Activated T-cell treated with anti-CD3 and anti-CD28 coated beads for 4 hours (primary cell): ENCODE results near the gene PUM1.
A peak's percentile ranks its signal among the peaks of the same experiment; 100 is the strongest.

Source experiments
- DNase-seq: peaks from one replicate; pipeline ENCODE4 v3.0.0-alpha.2; 2020

The PUM1 gene

DNA sequence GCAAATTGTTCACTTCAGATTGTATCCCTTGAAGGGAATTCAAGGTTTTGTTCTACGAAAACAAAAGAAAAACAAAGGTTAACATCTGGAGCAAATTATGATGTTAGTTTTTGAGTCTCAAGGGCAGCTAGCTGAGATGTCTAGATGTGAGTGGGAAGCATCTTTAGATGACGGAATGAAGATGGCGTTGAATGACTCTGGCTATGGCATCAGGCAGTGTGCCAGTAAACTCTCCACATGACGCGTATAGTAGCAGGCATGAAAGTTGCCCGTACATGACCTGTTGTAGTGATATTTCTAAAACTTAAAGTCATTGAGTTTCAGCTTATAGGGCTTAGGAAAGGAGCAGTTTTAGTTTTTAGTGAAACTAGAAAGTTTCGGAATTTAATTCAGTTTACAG lies 144.7 kb downstream of the PUM1 start:
- DNase-seq = no peak

DNA sequence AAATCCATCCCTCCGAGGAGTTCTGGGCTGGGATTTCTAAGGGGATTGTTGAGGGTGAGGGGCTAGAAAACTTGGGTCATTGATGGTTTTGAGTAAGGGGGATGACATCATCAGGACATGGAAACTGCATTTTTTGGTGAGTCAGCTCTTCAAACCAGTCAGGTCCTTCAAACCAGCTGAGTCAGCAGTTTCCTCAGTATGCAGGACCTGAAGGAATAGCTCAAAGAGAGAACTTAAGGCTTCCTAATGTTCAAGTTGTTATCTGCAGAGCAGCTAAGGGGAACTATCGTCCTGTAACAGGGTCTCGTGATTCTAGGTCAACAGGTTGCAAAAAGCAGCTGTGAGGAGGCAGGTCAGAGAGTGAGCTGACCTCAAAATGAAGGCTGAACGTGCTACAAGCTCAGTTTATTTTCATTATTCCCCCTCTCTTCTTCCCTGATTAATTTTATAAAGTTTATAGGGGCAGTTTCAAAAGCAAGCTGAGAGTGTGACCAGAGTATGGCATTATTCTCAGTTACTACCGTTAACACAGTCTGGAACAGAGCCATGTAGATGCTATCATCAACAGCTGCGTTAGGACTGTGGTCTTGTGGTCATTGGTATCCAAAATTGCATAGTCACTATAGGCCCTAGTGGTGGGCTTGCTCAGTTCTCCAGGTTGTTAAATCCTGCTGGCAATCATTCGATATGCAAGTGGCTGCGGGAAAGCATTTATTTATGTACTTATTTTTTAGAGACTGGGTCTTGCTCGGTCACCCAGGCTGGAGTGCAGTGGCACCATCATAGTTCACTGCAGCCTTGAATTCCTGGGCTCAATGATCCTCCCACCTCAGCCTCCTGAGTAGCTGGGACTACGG lies 146.3 kb downstream of the PUM1 start:
- DNase-seq = no peak

DNA sequence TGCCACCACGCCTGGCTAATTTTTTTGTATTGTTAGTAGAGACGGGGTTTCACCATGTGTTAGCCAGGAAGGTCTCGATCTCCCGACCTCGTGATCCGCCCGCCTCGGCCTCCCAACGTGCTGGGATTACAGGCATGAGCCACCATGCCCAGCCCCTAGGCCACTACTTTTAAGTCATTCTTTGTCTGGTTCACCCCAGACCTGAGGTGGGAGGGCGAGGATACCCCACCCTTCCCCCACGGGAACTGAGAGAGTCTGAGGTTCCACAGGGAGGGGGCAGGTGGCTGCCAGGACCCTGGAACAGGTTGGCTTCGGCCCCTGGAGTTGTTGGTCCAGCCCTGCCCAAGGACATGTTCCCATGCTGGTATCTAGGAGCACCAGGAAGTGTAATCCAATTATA lies 149.2 kb downstream of the PUM1 start:
- DNase-seq = no peak

DNA sequence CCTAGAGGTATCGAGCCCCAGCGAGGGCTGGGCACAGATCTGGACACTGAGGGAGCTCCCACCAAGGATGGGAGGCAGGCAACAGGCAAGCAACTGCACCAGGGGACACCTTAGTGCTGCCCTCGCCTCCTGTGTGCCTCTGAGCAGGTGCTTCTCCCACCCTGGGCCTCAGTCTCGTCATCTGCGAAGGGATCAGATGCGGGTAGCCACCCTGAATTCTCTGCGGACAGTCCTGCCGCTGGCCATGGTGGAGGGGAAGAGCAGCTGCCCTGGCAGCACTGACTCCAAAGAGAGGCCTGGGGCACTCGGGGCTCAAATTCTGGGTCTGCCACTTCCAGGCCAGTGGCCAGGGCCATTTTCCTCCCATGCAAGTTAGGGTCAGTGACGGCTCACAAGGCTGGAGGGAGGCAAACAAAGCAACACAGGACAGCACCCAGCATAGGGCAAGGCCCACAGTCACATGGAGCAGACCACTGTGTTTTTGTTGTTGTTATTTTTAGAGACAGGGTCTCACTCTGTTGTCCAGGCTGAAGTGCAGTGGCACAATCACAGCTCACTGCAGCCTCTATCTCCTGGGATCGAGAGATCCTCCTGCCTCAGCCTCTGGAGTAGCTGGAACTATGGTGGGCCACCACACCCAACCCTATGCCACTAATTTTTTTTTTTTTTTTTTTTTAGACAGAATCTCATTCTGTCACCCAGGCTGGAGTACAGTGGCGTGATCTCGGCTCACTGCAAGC lies 149.9 kb downstream of the PUM1 start:
- DNase-seq = no peak

DNA sequence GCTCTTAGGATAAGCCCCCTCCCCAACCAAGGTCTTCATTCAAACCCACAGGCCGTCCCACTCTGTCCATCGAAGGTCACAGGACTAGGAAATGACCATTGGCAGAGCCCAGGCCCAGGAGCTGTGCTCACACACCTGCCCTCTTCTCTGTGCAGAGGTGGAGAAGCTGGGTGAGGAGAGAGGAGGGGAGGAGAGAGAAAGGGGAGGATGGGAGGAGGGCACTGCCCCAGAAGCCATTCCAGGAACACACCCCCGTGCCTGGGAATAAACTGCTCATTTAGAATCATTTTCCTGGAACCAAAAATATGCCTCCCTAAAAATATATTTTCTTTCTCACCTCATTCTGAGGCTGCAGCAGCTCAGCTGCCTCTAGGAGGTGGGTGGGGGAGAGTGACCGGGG lies 150.6 kb downstream of the PUM1 start:
- DNase-seq = no peak

DNA sequence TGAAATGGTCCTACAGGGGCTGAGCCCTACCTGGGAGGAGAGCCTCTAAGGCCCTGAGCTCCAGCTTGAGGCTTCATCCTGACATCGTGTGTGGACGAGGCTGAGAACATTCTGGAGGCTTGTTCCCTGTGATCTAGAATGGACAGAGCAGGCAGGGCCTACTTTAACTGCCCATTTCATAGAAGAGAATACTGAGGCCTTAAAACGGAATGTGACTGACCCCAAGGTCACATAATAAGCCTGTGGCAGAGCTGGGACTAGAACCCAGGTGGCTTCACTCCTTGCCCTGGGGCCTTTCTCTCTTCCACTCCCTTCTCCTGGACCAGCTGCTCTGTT lies 151.0 kb downstream of the PUM1 start:
- DNase-seq = no peak

DNA sequence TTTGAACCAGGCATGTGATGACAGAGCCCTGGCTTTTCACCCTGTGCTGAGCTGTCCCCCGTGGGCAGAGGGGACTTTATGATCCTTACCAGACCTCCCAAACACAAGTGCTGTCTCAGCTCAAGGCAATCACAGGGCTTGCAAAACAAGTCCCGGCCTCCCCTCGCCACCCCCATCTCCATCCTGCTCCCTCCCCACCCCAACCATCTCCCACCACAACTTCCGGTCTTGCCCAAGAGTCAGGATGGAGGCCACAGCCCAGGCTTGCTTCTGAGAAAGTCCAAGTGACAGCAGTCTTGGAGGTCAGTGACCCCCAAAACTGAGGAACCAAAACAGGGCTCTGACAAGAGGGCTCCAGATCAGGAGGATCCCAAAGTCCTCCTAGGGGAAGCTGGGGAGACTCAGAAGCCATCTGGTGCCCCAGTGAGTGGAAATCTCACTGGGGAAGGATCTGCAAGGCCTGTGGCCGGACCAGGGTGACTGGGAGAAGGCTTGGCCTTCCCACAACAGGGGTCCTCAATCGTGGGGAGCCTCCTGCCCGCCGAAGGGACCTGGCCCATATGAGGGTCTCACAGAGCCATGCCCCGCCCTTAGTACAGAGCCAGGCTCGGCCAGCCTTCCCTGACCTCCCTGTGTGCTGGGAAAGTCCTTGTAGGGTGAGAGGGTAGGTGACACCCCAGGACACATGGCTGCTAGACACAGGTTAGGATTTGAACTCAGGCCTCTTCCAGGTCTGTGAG lies 152.4 kb downstream of the PUM1 start:
- DNase-seq = no peak

DNA sequence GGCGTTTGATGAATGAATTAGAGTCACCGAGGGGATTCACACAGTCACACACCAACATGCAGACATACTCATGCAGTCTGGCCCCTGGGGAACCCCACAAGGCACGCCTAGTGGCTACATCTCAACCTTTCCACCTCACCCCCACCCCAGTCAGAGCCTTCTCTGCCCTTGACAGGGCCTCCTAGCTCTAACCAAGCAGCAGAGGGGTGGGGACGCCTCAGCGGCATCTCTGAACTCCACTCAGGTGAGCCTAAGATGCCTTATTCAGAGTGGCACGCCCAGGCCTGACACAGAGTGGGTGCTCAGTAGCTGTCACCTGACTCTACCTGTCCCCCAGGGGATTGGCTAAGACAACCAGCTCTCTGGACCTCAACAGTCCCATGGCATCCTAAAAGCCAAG lies 153.3 kb downstream of the PUM1 start:
- DNase-seq = no peak

DNA sequence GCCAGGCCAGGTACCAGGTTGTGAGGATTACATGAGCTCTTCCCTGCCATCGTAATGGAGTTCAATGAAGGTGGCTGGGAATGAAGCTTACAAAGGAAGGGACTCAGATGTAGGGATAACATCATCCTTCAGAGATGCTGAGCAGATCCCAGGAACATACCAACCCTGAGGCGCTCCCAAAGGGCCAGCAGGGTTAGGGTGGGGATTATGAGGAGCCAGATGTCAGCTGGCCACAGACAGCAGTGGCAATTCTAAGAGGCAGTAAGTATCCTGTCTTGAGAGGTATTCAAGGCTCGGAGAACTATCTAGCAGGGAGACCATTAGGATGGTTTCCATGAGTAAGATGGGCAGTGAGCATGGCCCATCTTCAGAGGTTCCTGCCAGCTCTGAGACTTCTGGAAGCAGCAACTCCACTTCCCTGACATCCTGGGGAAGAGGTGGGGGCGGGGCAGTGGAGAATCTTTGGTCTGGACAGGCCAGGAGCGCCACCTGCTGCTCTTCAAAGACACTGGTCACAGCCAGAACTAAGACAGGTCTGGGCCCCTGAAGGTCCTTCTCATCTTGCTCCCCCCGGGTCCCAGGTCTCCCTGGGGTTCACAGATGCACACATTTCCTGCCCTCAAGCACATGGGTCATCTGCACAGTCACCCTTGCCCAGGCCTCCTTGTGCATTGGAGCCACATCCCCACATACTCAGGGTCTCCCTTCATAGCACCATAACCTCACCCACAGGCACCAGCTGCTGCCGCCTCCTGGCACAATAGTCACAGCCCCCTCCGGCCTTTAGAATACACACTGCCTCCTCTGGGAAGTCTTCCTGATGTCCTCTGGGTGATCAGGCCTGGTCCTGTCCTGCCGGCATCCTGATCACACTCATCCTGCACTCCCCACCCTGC lies 154.2 kb downstream of the PUM1 start:
- peak; percentile 32 for DNase-seq

DNA sequence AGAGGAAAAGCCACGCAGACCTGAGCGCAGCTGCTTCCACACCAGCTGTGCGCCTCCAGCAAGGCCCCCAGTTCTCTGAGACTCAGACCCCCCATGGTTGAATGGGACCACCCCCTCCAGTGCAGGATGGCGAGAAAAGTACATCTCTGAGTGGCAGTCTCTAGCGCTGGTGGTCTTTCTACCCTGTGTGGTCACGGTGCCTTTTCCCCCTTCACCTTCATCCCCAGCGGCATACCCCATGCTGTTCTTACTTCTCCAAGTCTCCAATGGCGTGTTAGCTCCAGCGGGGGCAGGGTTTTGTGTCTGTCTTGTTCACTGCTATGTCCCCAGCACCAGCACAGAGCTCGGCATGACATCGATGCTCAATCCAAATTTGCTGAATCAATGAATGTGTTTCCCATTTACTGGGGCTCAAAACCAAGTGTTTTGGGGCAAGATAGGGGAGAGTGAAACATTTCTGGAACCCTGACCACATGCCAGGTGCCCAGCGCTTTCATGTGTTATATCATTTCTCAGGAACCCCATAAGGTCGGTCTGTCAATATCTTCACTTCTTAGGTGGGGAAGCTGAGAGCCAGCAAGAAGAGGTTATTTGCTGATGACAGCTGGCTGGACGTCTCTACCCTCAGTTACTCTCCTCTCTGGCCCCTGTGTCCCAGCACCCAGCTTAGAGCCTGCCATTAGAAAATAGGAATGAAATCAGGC lies 156.0 kb downstream of the PUM1 start:
- no peak for DNase-seq

DNA sequence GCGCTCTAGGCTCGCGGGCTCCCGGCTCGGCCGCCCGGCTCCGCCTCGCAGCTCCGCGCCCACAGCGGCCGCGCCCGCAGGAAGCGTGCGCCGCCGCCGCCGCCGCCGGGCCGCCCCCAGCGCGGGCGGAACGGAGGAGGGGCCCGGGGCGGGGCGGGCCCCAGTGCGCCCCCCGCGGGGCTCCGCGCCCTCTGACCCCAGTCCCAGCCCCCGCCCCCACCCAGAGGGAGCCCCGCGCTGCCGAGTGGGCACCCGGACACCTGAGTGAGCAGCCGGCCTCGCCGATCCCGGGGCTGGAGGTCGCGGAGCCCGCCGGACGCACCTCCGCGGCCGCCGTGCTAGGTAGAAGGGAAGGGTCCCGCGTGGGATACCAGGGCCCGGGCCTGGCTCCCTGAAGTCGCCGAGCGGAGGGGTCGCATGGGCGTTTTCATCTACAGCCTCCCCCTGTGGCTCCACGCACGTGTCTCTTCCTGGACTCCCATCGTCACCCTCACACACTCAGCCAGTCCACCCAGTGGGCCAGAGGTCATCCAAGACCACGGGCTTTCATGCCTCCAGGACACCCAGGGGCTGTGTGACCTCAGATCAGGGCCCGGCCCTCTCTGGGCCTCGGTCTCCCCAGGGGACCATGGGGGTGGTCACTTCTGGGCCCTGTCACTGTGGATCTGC lies 156.7 kb downstream of the PUM1 start, which contains the start of gene SDC3:
SDC3 (minus strand) TSS at position 63 of the 669 bp plus-strand sequence. CDS start 172 bp downstream, outside the sequence.
- DNase-seq = no peak

DNA sequence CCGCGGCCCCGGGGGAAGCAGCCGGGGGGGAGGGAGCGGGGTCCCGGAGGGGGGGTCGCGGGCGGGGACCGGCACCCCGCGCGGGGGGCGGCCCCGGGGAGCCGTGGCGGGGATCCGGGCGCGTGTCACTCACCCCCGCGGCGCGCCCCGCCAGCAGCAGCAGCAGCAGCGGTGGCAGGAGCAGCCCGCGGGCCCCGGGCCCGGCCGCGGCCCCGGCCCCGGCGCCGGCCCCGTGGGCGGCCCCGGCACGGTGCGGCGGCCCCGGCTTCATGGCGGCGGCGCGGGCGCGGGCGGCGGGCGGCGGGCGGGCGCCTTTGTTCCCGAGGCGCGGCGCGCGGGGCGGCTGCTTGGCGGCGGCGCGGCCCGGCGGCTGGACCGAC lies 157.2 kb downstream of the PUM1 start:
- no peak for DNase-seq

DNA sequence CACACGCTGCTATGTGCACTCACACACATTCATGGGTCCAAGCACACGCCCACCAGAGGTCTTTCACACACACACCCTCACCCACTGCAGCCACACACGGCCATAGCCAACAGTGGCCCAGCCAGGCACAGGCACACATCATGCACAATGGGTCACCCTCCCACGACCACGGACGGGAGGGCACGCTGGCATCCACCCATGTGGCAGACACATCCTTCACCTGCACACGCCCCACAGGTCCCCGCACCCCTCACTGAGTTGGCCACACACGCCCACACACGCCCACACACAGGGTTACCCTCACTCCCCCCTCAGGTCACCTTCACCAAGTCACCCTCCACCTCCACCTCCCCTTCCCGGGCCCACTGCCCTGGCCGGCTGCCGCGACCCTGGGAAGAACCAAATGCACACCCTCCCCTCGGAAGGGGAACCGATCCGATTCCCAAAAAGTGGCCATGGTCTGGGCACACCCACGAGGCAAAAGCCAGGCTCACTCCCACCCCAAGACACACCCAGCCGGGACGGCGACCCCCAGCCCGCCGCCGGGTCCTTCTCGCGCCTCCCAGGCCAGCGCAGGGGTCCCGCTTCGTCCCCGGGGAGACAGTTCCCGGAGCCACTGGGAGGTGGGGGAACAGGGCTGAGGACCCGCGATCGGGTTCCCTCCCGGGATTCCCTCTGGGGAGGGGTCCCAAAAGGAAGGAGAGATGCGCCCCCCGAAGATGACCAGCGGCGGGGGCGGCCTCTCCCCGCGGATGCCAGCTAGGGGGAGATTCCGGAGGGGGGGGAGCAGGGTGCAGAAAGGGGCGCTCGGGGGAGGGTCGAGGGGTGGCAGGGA lies 157.8 kb downstream of the PUM1 start:
- DNase-seq = no peak

DNA sequence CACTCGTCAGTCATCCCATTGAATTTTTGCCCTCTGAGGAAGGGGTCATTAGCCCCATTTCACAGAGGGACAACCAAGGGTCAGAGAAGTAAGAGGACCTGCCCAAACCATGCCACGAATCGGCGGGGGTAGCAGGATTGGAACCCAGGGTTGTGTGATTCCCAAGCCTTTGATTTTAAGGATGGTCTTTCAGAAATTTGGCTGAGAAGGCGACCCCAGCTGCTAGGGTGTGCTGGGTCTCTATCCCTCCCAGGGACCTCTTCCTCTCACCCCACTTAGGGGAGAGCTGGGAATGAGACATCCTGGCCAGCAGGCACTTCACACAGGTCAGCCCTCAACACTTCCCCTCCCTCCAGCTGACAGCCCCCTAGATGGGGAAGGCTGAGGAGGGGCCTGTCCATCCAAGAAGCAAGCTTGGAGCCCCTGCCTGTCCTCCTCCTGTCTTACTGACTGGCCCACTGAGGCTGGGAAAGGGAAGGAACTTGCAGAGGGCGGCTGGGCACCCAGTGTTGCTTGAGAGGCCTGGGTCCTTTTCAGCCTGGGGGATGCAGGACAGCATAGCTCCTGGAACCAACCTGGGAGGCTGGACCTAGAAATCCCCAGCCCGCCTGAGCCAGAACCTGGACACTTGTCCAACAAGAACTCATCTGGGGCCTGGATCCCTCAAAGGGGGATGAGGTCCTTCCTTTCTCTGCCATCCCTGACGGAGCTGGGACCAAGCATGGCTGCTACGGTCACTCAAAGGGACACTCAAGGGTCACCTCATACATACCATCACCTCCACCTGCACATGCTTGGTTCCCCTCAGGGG lies 158.7 kb downstream of the PUM1 start:
- DNase-seq = no peak

DNA sequence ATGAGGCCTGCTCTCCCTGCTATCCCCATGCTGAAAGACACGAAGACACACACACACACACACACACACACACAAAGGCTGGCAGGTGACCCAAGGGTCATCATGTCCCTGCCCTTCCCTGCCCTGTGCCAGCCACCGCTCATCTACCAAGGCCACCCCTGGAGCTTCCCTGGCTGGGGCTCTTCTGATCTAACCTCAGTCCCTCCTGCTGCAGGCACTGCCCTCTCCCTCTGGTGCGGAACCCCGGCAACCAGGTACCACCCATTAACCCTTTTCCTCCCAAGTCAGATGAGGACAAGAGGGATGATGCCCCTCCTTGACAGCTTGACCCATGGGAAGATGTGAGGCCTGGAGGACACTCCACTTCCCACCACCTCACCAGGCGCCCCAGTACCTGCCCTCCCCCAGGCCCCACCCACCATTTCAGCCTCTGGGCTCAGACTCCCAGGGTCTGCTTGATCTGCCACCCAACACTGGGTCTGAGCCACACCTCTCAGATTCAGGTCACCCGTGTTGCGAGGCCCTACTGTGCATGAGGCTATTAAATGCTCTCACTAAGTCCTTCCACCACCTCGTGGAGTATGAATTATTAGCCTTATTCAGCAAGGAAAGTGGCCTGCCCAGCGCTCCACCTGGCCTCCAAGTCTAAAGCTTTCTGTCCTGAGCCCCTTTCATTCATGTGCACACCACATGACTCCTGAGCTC lies 159.4 kb downstream of the PUM1 start:
- DNase-seq = no peak

DNA sequence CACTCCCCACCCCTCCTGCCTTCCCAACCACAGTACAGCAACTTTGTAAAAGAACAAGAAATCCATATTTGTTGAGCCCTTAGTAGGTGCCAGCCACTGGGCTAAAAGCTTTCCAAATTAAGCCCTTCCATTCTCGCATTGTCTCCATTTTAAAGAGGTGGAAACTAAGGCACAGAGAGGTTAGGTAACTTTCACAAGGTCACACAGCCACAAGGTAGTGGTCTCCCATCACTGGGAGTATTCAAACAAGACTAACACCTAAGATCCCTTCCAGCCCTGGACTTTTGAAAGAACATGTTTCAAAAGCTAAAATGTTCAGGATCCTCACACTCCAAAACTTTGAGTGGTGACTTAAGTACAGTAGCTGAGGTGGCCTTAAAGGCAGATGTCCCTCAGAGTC lies 160.1 kb downstream of the PUM1 start:
- no peak for DNase-seq

DNA sequence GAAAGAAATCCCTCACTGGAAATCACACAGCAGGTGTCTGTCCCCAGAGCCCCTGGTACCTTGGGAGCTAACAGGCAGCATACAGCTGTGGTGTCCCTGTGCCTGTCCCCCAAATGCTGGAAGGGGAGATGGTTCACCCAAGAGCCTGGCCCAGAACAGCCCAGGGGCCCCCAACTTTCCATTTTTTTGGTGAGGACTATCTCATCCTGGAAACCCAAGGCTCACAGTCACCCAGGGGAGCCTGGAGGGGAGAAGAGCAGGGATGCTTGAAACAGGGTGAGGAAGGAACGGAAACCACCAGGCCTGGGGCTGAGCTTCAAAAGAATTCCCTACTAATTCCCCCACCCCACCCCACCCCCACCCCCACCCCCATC lies 160.6 kb downstream of the PUM1 start:
- no peak for DNase-seq

DNA sequence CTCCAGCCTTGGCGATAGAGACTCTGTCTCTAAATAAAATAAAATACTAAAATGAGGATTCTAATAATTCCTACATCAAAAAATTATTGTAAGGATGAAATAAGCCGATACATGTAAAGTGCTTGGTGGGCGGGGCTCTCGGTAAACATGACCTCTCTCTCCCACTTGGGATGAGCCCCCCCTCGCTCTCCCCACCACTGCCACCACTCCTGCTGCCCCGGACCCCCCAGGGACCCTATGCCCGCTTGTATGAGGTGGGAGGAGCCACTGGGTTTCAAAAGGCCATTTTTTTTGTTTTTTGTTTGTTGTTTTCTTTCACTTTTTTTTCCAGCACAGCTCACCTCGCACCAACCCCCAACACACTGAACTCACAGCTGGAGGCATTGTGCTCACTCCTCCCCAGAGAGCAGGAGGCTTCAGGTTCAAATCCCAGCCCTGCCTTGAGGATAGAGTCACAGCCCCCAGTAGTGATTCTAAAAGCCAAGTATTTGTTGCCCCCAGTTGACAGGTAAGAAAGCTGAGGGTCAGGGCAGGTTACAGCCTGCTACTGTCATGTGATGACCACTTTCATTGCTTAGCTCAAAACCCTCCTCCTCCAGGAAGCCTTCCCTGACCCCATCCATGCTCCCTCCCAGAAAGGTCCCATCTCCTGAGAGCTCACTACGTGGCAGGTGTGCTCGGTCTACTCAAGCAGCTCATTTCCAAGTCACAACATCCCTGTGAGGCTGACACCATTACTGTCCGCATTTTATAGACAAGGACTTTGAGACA lies 161.1 kb downstream of the PUM1 start:
- no peak for DNase-seq
